ENCODE results near the gene ISM1.

ISM1 gene

DNA sequence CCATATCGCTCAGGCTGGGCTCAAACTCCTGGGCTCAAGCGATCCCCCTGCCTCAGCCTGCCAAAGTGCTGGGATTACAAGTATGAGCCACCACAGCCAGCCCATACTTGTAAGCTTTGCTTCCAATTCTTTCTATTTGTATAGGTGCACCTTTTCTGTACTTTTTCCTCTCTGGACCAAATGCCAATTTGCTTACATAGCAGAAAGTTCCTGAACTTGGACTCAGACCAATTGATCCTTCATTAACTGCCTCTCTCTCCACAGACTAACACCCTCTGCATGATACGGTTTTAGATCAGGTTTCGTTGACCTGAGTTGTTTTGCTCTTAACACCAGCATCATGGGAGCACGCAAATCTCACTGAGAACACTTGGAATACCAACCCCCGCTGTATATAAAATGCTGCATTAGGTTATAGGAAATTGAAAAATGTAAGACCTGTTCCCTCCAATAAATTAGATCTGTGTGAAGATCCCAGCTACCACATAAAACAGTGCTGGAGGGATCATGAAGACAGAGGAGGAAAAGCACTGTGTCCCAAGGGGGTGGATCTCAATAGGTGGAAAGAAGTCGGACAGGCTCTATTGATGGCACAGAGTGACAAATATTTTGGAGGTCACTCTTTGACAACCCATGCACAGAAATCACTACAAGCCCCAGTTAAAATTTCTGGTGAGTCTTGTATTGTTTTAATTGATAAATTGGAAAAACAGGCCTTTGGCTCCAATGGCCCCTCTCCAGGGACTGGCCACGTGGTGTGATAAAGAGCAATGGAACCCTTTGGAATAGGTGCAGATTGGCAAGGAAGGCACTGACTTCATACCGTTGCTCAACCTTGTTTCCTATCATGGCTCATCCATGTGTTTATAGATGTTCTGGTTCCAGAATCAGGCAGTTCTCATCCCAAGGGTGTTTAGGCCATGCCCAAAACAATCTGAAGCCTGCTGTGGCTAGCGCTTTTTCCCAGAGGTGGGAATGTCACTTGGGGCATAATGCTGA, 51.2 kb downstream of the ISM1 start:
- no peak overlapping the region for H3K27ac ChIP-seq
- H3K9ac ChIP-seq = no peak overlapping the region
- no peak overlapping the region for H3K4me3 ChIP-seq (IDR thresholded peaks at IDR 0.05; ENCODE audit: insufficient read depth, low read depth, low read length)
- TF ChIP-seq, protein P1, sequence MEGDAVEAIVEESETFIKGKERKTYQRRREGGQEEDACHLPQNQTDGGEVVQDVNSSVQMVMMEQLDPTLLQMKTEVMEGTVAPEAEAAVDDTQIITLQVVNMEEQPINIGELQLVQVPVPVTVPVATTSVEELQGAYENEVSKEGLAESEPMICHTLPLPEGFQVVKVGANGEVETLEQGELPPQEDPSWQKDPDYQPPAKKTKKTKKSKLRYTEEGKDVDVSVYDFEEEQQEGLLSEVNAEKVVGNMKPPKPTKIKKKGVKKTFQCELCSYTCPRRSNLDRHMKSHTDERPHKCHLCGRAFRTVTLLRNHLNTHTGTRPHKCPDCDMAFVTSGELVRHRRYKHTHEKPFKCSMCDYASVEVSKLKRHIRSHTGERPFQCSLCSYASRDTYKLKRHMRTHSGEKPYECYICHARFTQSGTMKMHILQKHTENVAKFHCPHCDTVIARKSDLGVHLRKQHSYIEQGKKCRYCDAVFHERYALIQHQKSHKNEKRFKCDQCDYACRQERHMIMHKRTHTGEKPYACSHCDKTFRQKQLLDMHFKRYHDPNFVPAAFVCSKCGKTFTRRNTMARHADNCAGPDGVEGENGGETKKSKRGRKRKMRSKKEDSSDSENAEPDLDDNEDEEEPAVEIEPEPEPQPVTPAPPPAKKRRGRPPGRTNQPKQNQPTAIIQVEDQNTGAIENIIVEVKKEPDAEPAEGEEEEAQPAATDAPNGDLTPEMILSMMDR (conservative IDR thresholded peaks at IDR 0.05; ENCODE audit: low read depth, low read length) = no peak
- H4K20me1 ChIP-seq (ENCODE audit: insufficient read depth) = no peaks in the 10 kb centered on the region
- no peaks in the 10 kb centered on the region for H3K4me1 ChIP-seq (ENCODE audit: low read depth, poor library complexity, severe bottlenecking)
- H3K79me2 ChIP-seq (ENCODE audit: insufficient read depth, low read depth) = no peaks in the 10 kb centered on the region
- H2AFZ ChIP-seq (ENCODE audit: low read depth) = no peak overlapping the region
- H3K4me2 ChIP-seq = no peak overlapping the region
- H3K36me3 ChIP-seq (ENCODE audit: insufficient read depth) = no peaks in the 10 kb centered on the region
- H3K27me3 ChIP-seq (ENCODE audit: insufficient read depth, low read depth) = no peaks in the 10 kb centered on the region

DNA sequence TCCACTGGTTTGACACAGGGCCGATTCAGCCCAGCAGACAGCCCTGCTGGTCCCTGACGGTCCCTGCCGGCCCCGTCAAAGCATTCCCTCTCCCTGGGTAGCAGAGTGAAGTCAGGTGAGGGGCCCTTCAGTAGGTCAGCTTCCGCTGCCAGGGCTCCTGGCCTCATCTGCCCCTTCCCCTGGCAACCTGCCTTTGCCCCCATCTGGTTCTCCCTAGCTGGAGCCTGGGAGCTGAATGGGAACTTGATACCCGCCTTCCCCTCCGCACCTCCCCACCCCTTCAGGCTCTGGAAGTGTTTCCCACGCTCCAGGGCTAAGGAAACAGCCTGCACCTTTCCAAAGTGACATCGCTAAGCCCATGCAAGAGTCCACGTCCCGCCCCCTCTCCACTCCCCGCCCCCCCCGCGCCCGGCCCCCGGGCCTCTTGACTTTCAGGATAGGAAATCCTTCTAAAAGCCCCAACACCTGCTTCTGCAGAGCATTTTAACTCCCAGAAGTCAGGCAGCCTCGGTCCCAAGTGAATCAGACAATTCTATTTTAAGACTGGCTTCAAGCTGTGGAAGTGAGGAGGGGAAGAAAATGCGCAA, 53.3 kb downstream of the ISM1 start:
- no peaks in the 10 kb centered on the region for H3K36me3 ChIP-seq (ENCODE audit: insufficient read depth)
- H2AFZ ChIP-seq (ENCODE audit: low read depth) = no peak overlapping the region
- H3K9ac ChIP-seq = no peak overlapping the region
- H3K27me3 ChIP-seq (ENCODE audit: insufficient read depth, low read depth) = no peaks in the 10 kb centered on the region
- no peak overlapping the region for H3K4me3 ChIP-seq (IDR thresholded peaks at IDR 0.05; ENCODE audit: insufficient read depth, low read depth, low read length)
- H3K4me2 ChIP-seq = no peak overlapping the region
- no peak overlapping the region for H3K27ac ChIP-seq
- H3K79me2 ChIP-seq (ENCODE audit: insufficient read depth, low read depth) = no peaks in the 10 kb centered on the region
- no peaks in the 10 kb centered on the region for H3K4me1 ChIP-seq (ENCODE audit: low read depth, poor library complexity, severe bottlenecking)
- TF ChIP-seq, protein P1 (conservative IDR thresholded peaks at IDR 0.05; ENCODE audit: low read depth, low read length) = no peak
- no peaks in the 10 kb centered on the region for H4K20me1 ChIP-seq (ENCODE audit: insufficient read depth)

DNA sequence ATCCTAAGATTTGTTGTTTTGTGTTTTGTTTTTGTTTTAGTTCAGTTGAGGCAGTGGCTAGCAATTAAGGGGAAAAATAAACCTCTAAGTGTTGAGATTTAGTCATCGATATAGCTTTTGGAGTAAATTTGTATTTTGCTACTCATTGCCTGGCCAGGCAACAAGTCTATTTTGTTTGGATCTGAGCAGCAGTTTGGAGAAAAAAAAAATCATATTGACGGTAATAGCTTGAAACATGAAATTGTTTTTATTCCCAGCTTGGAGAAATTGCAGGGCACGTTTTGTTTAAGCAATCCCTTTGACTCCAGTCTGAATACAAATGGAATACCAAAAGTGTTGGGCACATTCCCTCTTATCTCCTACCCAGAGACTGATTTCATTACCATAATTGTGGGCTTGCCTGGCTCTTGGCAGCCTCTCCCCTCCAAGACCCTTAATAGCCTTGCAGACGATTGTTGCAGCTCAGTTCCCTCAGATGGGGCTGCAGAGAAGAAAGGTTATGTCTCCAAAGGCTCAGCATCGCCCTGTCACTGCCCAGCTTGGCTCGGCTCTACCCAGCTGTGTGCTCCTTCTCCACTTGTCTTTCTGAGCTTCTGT, 56.0 kb downstream of the ISM1 start:
- no peak overlapping the region for H3K27ac ChIP-seq

DNA sequence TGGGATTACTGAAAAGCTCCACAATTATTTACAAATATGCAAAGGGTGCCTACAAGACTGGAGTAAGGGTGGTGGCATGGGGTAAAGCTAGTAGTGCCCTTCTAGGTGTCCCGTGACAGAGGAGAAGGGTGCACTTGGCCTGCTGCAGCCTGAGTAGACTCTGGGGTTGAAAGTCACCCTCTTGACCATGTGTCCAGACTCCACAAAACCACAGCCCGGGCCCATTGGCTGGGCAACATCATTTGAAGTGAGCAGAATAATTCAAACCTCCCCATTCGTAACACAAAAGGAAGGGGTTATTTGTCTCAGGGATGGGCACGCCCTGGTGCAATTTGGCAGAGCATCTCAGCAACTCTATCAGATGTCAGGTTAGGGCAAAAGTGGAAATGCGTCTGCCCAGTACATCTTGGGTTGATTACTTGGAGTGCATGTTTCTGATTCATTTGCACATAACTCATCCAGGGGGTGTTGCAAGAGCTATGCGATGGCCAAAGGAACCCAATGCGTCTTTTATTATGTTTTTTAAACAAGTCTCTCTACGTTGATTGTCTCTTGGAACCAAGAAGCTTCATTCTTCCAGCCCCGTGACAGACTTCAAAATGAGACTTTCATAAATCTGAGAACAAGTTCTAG, 56.7 kb downstream of the ISM1 start:
- H3K9ac ChIP-seq = no peak overlapping the region
- TF ChIP-seq, protein P1 (conservative IDR thresholded peaks at IDR 0.05; ENCODE audit: low read depth, low read length) = no peak
- no peaks in the 10 kb centered on the region for H3K27me3 ChIP-seq (ENCODE audit: insufficient read depth, low read depth)
- no peak overlapping the region for H3K27ac ChIP-seq
- no peak overlapping the region for H3K4me2 ChIP-seq
- H3K79me2 ChIP-seq (ENCODE audit: insufficient read depth, low read depth) = no peaks in the 10 kb centered on the region
- H3K36me3 ChIP-seq (ENCODE audit: insufficient read depth) = no peaks in the 10 kb centered on the region
- H4K20me1 ChIP-seq (ENCODE audit: insufficient read depth) = no peaks in the 10 kb centered on the region
- no peak overlapping the region for H3K4me3 ChIP-seq (IDR thresholded peaks at IDR 0.05; ENCODE audit: insufficient read depth, low read depth, low read length)
- no peak overlapping the region for H2AFZ ChIP-seq (ENCODE audit: low read depth)
- H3K4me1 ChIP-seq (ENCODE audit: low read depth, poor library complexity, severe bottlenecking) = no peaks in the 10 kb centered on the region

More for the DNA sequence above, 56.0 kb downstream of the ISM1 start:
- Histone ChIP-seq H3K4me1 (ENCODE audit: low read depth, poor library complexity, severe bottlenecking) (no peaks in the 10 kb centered on the region), H4K20me1 (ENCODE audit: insufficient read depth) (no peaks in the 10 kb centered on the region), H3K79me2 (ENCODE audit: insufficient read depth, low read depth) (no peaks in the 10 kb centered on the region), H3K27me3 (ENCODE audit: insufficient read depth, low read depth) (no peaks in the 10 kb centered on the region), H2AFZ (ENCODE audit: low read depth) (no peak overlapping the region), H3K9ac (no peak overlapping the region), H3K36me3 (ENCODE audit: insufficient read depth) (no peaks in the 10 kb centered on the region), H3K4me2 (no peak overlapping the region), H3K4me3 (IDR thresholded peaks at IDR 0.05; ENCODE audit: insufficient read depth, low read depth, low read length) (no peak overlapping the region)
- TF ChIP-seq, protein P1 (conservative IDR thresholded peaks at IDR 0.05; ENCODE audit: low read depth, low read length) = no peak
